AG04450 (cell line): ENCODE results near the gene JSRP1. TPM values are rescaled to one million over a fixed set of nuclear protein-coding genes. Genes with fewer than 3 reads are reported as not detected.

Experiments
- CTCF ChIA-PET: fragments of 300-600, 350-600 bp; formaldehyde crosslinking; extraction: SDS; loops from one replicate; lab custom pipeline; 2022; ENCODE audit warnings: antibody characterized with exemption, inconsistent platforms; lab: Charles Lee
- POLR2A ChIA-PET: fragments of 350-600 bp; formaldehyde crosslinking; extraction: SDS; loops from one replicate; lab custom pipeline; 2021; ENCODE audit warnings: antibody characterized with exemption, inconsistent platforms; lab: Yijun Ruan, JAX
- DNase-seq: peaks from one replicate; pipeline ENCODE4 v3.0.0-alpha.2; 2011; ENCODE audit warnings: low read depth, low spot score
- H3K27ac ChIP-seq: one replicate; pipeline ENCODE4 v1.5.1; 2012; ENCODE audit warnings: low read depth, low read length, control low read depth
- H3K27me3 ChIP-seq: one replicate; pipeline ENCODE4 v1.6.0; 2012; ENCODE audit warnings: low read length; ENCODE audit not compliant: control insufficient read depth, insufficient read depth
- H3K4me3 ChIP-seq: 2 replicates; pipeline ENCODE4 v1.5.1; 2011; ENCODE audit warnings: mild to moderate bottlenecking, low read depth, low read length, control low read depth
- H3K9me3 ChIP-seq: 2 replicates; pipeline ENCODE4 v1.5.1; 2012; ENCODE audit warnings: low read length; ENCODE audit not compliant: control insufficient read depth, insufficient read depth
- polyA plus RNA-seq: library from polyadenylated mRNA; depleted of rRNA; stranded (reverse); fragments of >200 nt; gene quantifications from 2 replicates; pipeline ENCODE4 v1.2.3, GENCODE V29; 2011
- TF ChIP-seq, protein P1 (sequence below): IDR thresholded peaks from 2 replicates; pipeline ENCODE4 v1.5.1; 2011; ENCODE audit warnings: low read depth, low read length, control low read depth, inconsistent platforms

The JSRP1 gene
- polyA plus RNA-seq, 1 experiment = not detected

DNA sequence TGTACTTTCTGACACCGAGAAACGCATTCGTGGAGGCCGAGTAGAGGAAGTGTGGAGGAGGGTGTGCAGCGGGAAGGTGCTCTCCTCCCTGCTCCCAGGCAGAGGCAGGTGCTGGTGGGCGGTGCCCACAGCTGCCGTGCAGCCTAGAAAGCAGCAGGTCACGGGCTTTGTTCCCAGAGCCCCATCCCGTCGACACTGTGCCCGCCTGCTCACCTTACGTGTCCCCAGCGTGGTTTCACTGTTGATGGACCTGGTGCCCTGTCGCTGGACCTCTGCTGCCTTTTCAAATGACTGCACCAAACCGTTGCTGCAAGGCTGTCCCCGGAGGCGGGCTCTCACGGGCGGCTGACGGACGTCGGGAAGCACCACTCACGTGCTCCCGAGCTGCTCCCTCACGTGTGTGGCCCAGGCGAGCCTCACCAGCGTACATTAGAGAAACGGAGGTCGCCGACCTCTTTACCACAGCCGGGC is 40.9 kb downstream of the JSRP1 start:
- TF ChIP-seq, protein P1, sequence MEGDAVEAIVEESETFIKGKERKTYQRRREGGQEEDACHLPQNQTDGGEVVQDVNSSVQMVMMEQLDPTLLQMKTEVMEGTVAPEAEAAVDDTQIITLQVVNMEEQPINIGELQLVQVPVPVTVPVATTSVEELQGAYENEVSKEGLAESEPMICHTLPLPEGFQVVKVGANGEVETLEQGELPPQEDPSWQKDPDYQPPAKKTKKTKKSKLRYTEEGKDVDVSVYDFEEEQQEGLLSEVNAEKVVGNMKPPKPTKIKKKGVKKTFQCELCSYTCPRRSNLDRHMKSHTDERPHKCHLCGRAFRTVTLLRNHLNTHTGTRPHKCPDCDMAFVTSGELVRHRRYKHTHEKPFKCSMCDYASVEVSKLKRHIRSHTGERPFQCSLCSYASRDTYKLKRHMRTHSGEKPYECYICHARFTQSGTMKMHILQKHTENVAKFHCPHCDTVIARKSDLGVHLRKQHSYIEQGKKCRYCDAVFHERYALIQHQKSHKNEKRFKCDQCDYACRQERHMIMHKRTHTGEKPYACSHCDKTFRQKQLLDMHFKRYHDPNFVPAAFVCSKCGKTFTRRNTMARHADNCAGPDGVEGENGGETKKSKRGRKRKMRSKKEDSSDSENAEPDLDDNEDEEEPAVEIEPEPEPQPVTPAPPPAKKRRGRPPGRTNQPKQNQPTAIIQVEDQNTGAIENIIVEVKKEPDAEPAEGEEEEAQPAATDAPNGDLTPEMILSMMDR = no peak
- no peak for DNase-seq
- Histone ChIP-seq H3K27me3 (no peaks in the 10 kb centered on the region), H3K4me3 (no peak overlapping the region), H3K9me3 (no peaks in the 10 kb centered on the region; the same call in 1 of the 2 replicates), H3K27ac (no peak overlapping the region)
- POLR2A ChIA-PET = no interaction called here
- CTCF ChIA-PET = interaction anchor here (0.5 to 1.2 kb wide), 2 partner anchors 59 to 284 kb away, joined by 4 to 5 read pairs; no protein-coding TSS in a partner anchor

DNA sequence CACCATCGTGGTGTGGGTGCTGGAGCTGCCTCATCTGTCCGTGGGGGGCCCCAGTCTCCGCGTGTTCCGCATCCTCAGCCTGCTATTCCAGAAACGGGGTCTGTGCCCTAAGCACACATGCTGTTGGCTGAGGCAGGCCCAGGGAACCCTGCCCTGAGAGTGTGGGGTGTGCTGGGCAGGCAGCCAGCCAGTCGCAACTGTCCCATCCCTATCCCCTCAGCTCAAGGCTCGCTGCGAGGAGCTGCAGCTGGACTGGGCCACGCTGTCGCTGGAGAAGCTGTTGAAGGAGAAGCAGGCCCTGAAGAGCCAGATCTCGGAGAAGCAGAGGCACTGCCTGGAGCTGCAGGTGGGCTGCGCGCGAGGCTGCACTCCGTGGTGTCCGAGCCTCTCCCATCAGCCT is 42.0 kb downstream of the JSRP1 start:
- POLR2A ChIA-PET = interaction anchor here (0.6 kb wide), 1 partner anchor 22 kb away, joined by 5 read pairs; no protein-coding TSS in a partner anchor
- TF ChIP-seq, protein P1 = no peak
- CTCF ChIA-PET = interaction anchor here (1.2 kb wide), 1 partner anchor 58 kb away, joined by 5 read pairs; no protein-coding TSS in a partner anchor
- no peaks in the 10 kb centered on the region; the same call in 1 of the 2 replicates for H3K9me3 ChIP-seq
- no peak overlapping the region for H3K27ac ChIP-seq
- no peak for DNase-seq
- H3K27me3 ChIP-seq = no peaks in the 10 kb centered on the region
- no peak overlapping the region for H3K4me3 ChIP-seq

DNA sequence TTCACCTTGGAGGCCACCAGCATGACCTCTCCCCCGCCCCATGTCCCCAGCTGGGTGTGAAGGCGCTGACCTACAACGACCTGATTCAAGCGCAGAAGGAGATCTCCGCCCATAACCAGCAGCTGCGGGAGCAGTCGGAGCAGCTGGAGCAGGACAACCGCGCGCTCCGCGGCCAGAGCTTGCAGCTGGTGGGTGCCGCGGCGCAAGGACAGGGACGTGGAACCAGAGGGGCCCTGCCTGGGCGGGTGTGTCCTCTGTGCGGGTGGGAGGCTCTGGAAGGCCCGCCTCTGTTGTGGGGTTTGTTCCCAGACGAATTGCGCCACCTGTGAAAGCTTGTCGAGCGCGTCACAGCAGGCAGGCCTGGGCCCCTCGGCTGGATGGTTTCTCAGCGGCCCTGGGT is 42.4 kb downstream of the JSRP1 start:
- Histone ChIP-seq H3K4me3 (no peak overlapping the region), H3K27ac (no peak overlapping the region), H3K9me3 (no peaks in the 10 kb centered on the region; the same call in 1 of the 2 replicates), H3K27me3 (no peaks in the 10 kb centered on the region)
- ChIA-PET POLR2A (interaction anchor here (0.6 kb wide), 1 partner anchor 22 kb away, joined by 5 read pairs; no protein-coding TSS in a partner anchor), CTCF (interaction anchor here (1.0 kb wide), 1 partner anchor 58 kb away, joined by 4 read pairs; no protein-coding TSS in a partner anchor)
- TF ChIP-seq, protein P1 = no peak
- no peak for DNase-seq

DNA sequence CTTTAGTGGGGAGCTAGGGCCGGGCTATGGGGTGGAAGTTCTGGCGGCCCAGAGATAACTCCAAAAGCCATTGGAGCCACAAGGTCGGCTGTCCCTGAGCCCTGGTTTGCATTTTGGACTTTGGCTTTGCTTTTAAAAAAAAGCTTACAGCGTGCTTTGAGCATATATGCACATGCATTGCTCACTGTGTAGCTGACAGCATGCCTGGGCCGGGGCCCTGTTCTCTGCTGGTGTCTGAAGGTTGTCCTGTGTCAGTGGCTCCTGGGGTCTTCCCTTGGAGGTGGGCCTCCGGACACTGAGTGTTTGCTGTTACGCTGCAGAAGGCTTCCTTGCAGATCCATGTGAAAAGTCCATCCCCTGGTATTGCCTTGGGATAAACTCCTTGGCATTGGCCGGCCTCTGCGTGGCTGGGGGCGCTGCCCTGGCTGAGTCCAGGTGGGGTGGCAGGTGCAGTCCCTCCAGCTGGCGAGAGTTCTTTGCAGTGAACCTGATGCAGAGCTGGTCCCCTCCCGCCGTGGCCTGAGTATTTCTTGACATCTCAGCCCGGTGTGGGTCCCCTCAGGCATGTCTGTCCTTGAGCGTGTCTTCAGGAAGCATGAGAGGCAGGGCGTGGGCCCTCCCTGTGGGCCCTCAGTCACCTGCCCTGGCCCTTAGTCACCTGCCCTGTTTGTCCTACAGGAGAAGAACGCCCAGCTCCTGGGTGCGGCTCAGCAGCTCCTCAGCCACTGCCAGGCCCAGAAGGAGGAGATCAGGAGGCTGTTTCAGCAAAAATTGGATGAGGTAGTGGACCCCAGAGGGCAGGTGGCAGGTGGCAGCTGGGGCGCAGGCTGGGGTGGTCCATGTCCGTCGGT is 43.1 kb downstream of the JSRP1 start:
- ChIA-PET CTCF (interaction anchor here (1.0 kb wide), 1 partner anchor 57 kb away, joined by 4 read pairs; no protein-coding TSS in a partner anchor), POLR2A (interaction anchor here (0.6 to 0.7 kb wide), 2 partner anchors 49 to 85 kb away, joined by 3 to 5 read pairs; no protein-coding TSS in a partner anchor)
- TF ChIP-seq, protein P1 = no peak
- Histone ChIP-seq H3K27ac (no peak overlapping the region), H3K4me3 (no peak overlapping the region), H3K9me3 (no peaks in the 10 kb centered on the region; the same call in 1 of the 2 replicates), H3K27me3 (no peaks in the 10 kb centered on the region)
- no peak for DNase-seq
